Thyroid gland (tissue), 4 donors: ENCODE results near the gene OPRM1.

Experiments
- POLR2A ChIP-seq, 2 donors: fragments of 450-650 bp; IDR thresholded peaks; one replicate each; pipeline ENCODE4 v1.6.1; 2017; ENCODE audit warnings: antibody characterized with exemption in 2 of 2, mild to moderate bottlenecking in 2 of 2, moderate library complexity in 1 of 2
- TF ChIP-seq, protein P1 (sequence below), 6 experiments: fragments of 200-600 bp in 3 of 6; fragments of 450-650 bp in 3 of 6; sonication (generic) in 3 of 6; IDR thresholded peaks; one replicate each; pipeline ENCODE4 v1.5.1; 2016 to 2019; ENCODE audit warnings: antibody characterized with exemption in 6 of 6, mild to moderate bottlenecking in 2 of 6, inconsistent platforms in 1 of 6, moderate library complexity in 1 of 6

DNA sequence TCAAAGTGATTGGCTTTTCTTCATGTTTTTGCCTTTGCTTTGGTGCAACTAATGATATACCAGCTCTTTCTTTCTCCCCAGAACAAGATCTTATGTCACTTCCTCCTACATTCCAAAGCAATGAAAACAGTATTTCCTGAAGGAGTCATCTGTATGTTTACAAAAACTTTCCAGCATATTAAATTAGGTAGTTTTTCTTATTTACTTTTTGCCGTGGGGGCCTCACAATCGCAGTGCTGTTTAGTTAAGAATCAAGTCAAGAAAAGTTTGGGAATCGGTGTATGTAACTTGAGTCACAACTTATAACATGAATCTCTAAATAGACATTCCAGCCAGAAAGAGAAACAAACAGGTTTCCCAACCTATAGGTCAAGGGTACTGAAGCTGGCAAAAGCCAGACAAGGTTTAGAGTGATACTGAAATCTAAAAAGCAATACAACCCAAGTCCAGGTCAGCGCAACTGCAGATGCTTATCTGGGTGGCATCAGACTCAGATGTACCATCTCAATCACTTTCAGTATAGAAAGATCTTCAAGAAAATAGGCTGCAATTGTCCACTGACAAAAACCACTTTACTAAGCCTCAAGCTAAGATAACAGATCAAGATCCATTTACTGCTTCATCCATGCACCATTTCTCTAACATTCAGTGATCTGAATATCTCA is 253.9 kb downstream of the OPRM1 start:
- no peak for TF ChIP-seq POLR2A (IDR thresholded peaks at IDR 0.05)
- TF ChIP-seq, protein P1, sequence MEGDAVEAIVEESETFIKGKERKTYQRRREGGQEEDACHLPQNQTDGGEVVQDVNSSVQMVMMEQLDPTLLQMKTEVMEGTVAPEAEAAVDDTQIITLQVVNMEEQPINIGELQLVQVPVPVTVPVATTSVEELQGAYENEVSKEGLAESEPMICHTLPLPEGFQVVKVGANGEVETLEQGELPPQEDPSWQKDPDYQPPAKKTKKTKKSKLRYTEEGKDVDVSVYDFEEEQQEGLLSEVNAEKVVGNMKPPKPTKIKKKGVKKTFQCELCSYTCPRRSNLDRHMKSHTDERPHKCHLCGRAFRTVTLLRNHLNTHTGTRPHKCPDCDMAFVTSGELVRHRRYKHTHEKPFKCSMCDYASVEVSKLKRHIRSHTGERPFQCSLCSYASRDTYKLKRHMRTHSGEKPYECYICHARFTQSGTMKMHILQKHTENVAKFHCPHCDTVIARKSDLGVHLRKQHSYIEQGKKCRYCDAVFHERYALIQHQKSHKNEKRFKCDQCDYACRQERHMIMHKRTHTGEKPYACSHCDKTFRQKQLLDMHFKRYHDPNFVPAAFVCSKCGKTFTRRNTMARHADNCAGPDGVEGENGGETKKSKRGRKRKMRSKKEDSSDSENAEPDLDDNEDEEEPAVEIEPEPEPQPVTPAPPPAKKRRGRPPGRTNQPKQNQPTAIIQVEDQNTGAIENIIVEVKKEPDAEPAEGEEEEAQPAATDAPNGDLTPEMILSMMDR (IDR thresholded peaks at IDR 0.05) = no peak
